Nephron progenitor cell (in vitro differentiated cells): ENCODE data around the gene MYH9.

Experiments used
- DNase-seq: peaks from one replicate; pipeline ENCODE4 v3.0.0; 2021
- H3K27ac Mint-ChIP-seq: 2 replicates; pipeline ENCODE4 v1.8.0; 2021; ENCODE audit warnings: mild to moderate bottlenecking, moderate library complexity, mixed read lengths
- H3K27me3 Mint-ChIP-seq: 2 replicates; pipeline ENCODE4 v1.8.0; 2021; ENCODE audit warnings: mild to moderate bottlenecking, low read depth, mixed read lengths; ENCODE audit not compliant: poor library complexity
- H3K36me3 Mint-ChIP-seq: 2 replicates; pipeline ENCODE4 v1.8.0; 2021; ENCODE audit warnings: low read depth, mixed read lengths
- H3K4me1 Mint-ChIP-seq: 2 replicates; pipeline ENCODE4 v1.8.0; 2021; ENCODE audit warnings: mixed read lengths
- H3K4me3 Mint-ChIP-seq: 2 replicates; pipeline ENCODE4 v1.8.0; 2021; ENCODE audit warnings: mild to moderate bottlenecking, moderate library complexity, mixed read lengths
- H3K9me3 Mint-ChIP-seq: 2 replicates; pipeline ENCODE4 v1.8.0; 2021; ENCODE audit warnings: mild to moderate bottlenecking, moderate library complexity, mixed read lengths
- CTCF ChIP-seq: fragments of 200-600 bp; sonication (generic); IDR thresholded peaks from 2 replicates; pipeline ENCODE4 v1.5.0; 2021; ENCODE audit warnings: antibody characterized with exemption

The MYH9 gene

GRCh38 chr22:36377022-36377631 is 10.6 kb downstream of the MYH9 start:
- H3K4me1 Mint-ChIP-seq = peaks cover 54% of the 10 kb centered on the region
- no peaks in the 10 kb centered on the region for H3K9me3 Mint-ChIP-seq
- H3K27ac Mint-ChIP-seq = peak overlapping the region; percentile 39
- no peak for TF ChIP-seq CTCF
- DNase-seq = no peak
- no peak overlapping the region for H3K4me3 Mint-ChIP-seq
- no peaks in the 10 kb centered on the region for H3K27me3 Mint-ChIP-seq
- H3K36me3 Mint-ChIP-seq = peaks cover 21% of the 10 kb centered on the region

GRCh38 chr22:36376265-36376664 is 11.5 kb downstream of the MYH9 start:
- Mint-ChIP-seq H3K9me3 (no peaks in the 10 kb centered on the region), H3K36me3 (peaks cover 21% of the 10 kb centered on the region), H3K27ac (peak overlapping the region; percentile 54), H3K4me3 (no peak overlapping the region), H3K4me1 (peaks cover 63% of the 10 kb centered on the region), H3K27me3 (no peaks in the 10 kb centered on the region)
- no peak for DNase-seq
- no peak for TF ChIP-seq CTCF

DNA sequence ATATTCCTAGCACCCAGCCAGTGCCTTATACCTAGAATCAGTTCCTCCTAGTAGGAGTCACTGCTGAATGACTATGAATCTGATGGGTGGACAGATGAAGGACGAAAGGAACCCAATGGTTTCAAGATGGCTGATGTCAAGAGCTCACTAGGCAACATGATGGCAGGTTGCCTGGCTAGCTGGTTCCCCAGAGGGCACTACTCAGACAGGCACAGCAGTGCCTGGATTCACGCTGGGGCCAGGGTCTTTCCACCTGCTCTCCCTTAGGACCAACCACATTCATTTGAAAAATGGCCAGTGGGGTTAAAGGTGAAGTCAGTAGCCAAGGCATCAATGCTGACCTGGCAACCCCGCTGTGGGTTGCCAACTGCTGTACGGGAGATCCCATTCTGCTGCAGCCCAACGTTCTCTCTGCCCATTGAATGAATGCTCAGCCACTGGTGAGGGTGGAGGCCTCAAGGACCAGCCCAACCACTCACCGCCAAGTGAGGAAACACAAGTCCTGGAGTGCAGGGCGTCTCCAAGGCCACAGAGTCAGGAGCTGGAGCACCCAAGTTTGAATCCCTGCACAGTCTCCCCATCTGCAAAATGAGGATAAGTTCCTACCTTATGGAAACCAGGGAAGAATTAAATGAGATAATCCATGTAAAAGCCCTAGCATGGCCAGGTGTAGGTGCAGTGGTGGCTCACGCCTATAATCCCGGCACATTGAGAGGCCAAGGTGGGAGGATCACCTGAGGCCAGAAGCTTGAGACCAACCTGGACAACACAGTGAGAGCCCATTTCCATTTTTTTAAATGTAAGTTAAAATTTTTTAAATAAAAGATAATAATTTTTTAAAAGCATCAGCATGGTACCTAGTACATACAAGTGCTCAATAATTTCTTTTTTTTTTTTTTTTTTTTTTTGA is 12.4 kb downstream of the MYH9 start:
- H3K4me3 Mint-ChIP-seq = no peak overlapping the region
- DNase-seq = no peak
- H3K36me3 Mint-ChIP-seq = peaks cover 21% of the 10 kb centered on the region
- no peak for TF ChIP-seq CTCF
- H3K4me1 Mint-ChIP-seq = peaks cover 72% of the 10 kb centered on the region
- peak overlapping the region; percentile 36 for H3K27ac Mint-ChIP-seq
- no peaks in the 10 kb centered on the region for H3K27me3 Mint-ChIP-seq
- H3K9me3 Mint-ChIP-seq = no peaks in the 10 kb centered on the region

- H3K27me3 Mint-ChIP-seq = no peaks in the 10 kb centered on the region
- peaks cover 21% of the 10 kb centered on the region for H3K36me3 Mint-ChIP-seq
- TF ChIP-seq CTCF = no peak
- H3K4me1 Mint-ChIP-seq = peaks cover 80% of the 10 kb centered on the region
- H3K9me3 Mint-ChIP-seq = no peaks in the 10 kb centered on the region
- H3K4me3 Mint-ChIP-seq = no peak overlapping the region
- peak overlapping the region; percentile 36 for H3K27ac Mint-ChIP-seq
- no peak for DNase-seq
These were observed 13.2 kb downstream of the MYH9 start for GRCh38 chr22:36374603-36375024.

GRCh38 chr22:36373258-36373579 is 14.5 kb downstream of the MYH9 start:
- Mint-ChIP-seq H3K27ac (peak overlapping the region; percentile 54), H3K4me1 (peaks cover 85% of the 10 kb centered on the region)
- TF ChIP-seq CTCF = no peak

More at GRCh38 chr22:36373258-36373579, 14.5 kb downstream of the MYH9 start:
- no peak for DNase-seq
- Mint-ChIP-seq H3K36me3 (peaks cover 12% of the 10 kb centered on the region), H3K9me3 (no peaks in the 10 kb centered on the region), H3K27me3 (no peaks in the 10 kb centered on the region), H3K4me3 (no peak overlapping the region)
